ENCODE data around the gene MITF. TPM values are rescaled to one million over a fixed set of nuclear protein-coding genes. Genes with fewer than 3 reads are reported as not detected.

The MITF gene
- total RNA-seq, 1 experiment from 2014 or later = 40.3 TPM

DNA sequence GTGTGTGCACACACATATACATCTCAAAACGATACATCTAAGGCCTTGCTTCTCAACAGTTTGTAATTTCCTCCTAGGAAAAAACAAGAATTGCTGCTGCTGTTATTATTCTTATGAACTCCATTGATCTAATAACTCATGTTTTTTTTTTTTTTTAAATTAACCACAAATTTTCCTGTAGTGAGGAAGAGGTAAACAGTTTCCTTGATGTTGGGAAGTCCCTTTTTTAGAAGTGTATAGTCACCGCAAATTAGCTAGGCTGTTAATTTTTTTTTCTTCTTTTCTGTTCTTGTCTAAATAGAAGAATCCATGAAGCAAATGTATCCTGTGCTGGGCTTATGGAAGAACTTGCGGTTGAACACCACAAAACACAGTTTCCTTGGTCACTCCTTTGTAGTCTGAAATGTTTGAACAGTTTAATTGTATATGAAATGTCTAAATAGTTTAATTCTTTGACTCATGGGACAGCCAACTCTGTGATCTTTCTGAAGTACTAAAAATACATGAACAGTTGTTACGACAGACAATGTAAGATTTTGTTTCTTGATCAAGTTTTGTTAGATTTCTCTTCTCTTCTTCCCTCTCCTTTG is 64.5 kb downstream of the MITF start:
- H3K36me3 Mint-ChIP-seq (ENCODE audit: insufficient read depth, unreplicated experiment) = no peaks in the 10 kb centered on the region

DNA sequence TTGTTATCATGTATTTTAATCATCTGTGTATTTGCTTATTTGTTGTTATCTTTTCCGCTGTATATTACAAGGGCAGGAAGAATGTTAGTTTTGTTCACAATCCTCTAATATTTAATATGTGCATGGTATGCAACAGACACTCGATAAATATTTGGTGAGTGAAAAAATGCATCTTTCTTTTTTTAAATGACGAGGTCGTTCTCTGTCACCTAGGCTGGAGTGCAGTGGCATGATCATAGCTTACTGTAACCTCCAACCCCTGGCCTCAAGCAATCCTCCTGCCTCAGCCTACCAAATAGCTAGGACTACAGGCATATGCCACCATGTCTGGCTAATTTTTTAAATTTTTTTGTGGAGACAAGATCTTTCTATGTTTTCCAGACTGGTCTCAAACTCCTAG is 66.2 kb downstream of the MITF start:
- TF ChIP-seq, protein P1, sequence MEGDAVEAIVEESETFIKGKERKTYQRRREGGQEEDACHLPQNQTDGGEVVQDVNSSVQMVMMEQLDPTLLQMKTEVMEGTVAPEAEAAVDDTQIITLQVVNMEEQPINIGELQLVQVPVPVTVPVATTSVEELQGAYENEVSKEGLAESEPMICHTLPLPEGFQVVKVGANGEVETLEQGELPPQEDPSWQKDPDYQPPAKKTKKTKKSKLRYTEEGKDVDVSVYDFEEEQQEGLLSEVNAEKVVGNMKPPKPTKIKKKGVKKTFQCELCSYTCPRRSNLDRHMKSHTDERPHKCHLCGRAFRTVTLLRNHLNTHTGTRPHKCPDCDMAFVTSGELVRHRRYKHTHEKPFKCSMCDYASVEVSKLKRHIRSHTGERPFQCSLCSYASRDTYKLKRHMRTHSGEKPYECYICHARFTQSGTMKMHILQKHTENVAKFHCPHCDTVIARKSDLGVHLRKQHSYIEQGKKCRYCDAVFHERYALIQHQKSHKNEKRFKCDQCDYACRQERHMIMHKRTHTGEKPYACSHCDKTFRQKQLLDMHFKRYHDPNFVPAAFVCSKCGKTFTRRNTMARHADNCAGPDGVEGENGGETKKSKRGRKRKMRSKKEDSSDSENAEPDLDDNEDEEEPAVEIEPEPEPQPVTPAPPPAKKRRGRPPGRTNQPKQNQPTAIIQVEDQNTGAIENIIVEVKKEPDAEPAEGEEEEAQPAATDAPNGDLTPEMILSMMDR (IDR thresholded peaks at IDR 0.05; ENCODE audit: unreplicated experiment) = no peak
- Mint-ChIP-seq H3K9me3 (ENCODE audit: low read depth, unreplicated experiment) (no peaks in the 10 kb centered on the region), H3K4me3 (ENCODE audit: low read depth, unreplicated experiment) (no peak overlapping the region), H3K27me3 (ENCODE audit: unreplicated experiment) (no peaks in the 10 kb centered on the region), H3K36me3 (ENCODE audit: insufficient read depth, unreplicated experiment) (no peaks in the 10 kb centered on the region), H3K27ac (ENCODE audit: unreplicated experiment) (no peak overlapping the region), H3K4me1 (ENCODE audit: low read depth, unreplicated experiment) (no peaks in the 10 kb centered on the region)
- intact Hi-C loops (cut with micrococcal nuclease; ENCODE audit: unreplicated experiment) = no loop called here
- no peak for DNase-seq
- CTCF ChIA-PET = no interaction called here
- BruUV-seq (replicated peaks) = no TSS peak

More for the DNA sequence above, 64.5 kb downstream of the MITF start:
- CTCF ChIA-PET = no interaction called here
- TF ChIP-seq, protein P1 (IDR thresholded peaks at IDR 0.05; ENCODE audit: unreplicated experiment) = no peak
- Mint-ChIP-seq H3K4me3 (ENCODE audit: low read depth, unreplicated experiment) (no peak overlapping the region), H3K4me1 (ENCODE audit: low read depth, unreplicated experiment) (no peaks in the 10 kb centered on the region), H3K27ac (ENCODE audit: unreplicated experiment) (no peak overlapping the region), H3K9me3 (ENCODE audit: low read depth, unreplicated experiment) (no peaks in the 10 kb centered on the region), H3K27me3 (ENCODE audit: unreplicated experiment) (no peaks in the 10 kb centered on the region)
- BruUV-seq (replicated peaks) = no TSS peak
- no peak for DNase-seq
- intact Hi-C loops (cut with micrococcal nuclease; ENCODE audit: unreplicated experiment) = loop anchor here (5.0 kb wide), 1 partner anchor 144 kb away; no protein-coding TSS in a partner anchor

DNA sequence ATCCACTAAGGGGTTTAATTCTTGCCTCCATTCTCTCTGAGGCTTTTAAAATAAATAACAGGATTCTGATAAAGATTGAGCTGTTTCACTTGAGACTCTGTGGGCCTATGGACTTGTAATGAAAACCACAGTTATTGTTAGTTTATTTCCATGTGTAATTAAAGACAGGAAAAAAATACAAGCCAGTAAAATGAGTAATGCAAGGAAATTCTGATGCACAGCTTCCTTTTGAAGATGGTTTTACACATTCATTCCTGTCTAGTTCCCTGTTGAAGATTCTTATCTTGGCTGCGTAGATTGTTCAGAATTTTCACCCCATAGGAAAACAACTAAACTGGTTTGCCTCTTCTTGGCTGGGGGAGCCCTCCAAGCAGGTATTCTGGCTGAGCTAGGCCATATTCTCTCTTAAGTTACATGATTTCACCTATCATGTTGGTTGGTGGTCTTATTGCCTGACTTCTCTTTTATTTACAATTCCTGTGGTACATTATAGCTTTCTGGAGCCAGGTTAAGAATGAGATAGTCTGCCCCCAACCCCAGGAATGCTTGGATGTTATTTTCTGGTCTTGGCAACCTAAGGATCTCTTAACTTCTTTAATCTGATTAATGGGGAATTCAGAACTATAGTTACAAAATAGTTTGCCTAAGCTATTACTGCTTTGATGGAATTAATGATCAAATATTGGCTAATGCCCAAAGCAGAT is 67.6 kb downstream of the MITF start:
- Mint-ChIP-seq H3K27ac (ENCODE audit: unreplicated experiment) (no peak overlapping the region), H3K4me3 (ENCODE audit: low read depth, unreplicated experiment) (no peak overlapping the region), H3K27me3 (ENCODE audit: unreplicated experiment) (no peaks in the 10 kb centered on the region), H3K36me3 (ENCODE audit: insufficient read depth, unreplicated experiment) (no peaks in the 10 kb centered on the region), H3K9me3 (ENCODE audit: low read depth, unreplicated experiment) (no peaks in the 10 kb centered on the region), H3K4me1 (ENCODE audit: low read depth, unreplicated experiment) (peaks cover 7% of the 10 kb centered on the region)
- DNase-seq = no peak
- CTCF ChIA-PET = interaction anchor here (0.5 kb wide), 1 partner anchor 429 kb away, joined by 3 read pairs; no protein-coding TSS in a partner anchor
- TF ChIP-seq, protein P1 (IDR thresholded peaks at IDR 0.05; ENCODE audit: unreplicated experiment) = no peak
- BruUV-seq (replicated peaks) = no TSS peak
- intact Hi-C loops (cut with micrococcal nuclease; ENCODE audit: unreplicated experiment) = no loop called here

DNA sequence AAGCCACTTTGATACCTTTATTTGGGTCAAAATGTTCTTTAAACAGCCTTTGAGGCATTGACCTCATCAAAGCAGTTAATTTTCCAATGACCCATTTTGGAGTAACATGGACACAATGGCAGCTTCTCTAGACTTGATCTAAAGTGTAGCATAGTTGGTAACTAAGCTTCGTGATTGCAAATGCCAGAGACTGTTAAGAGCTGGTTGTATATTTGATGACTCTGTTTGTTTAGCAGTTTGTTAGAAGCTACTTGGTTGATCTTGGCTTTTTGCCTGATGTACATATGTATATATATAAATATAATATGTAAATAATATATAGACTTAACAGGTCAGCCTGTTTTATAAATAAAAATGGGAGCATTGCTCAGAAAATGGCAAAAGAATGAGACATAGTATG is 68.4 kb downstream of the MITF start:
- H3K4me3 Mint-ChIP-seq (ENCODE audit: low read depth, unreplicated experiment) = no peak overlapping the region
- CTCF ChIA-PET = no interaction called here
- DNase-seq = no peak
- no peaks in the 10 kb centered on the region for H3K27me3 Mint-ChIP-seq (ENCODE audit: unreplicated experiment)
- no peak overlapping the region for H3K27ac Mint-ChIP-seq (ENCODE audit: unreplicated experiment)
- H3K4me1 Mint-ChIP-seq (ENCODE audit: low read depth, unreplicated experiment) = peaks cover 11% of the 10 kb centered on the region
- TF ChIP-seq, protein P1 (IDR thresholded peaks at IDR 0.05; ENCODE audit: unreplicated experiment) = no peak
- no peaks in the 10 kb centered on the region for H3K36me3 Mint-ChIP-seq (ENCODE audit: insufficient read depth, unreplicated experiment)
- BruUV-seq (replicated peaks) = no TSS peak
- no peaks in the 10 kb centered on the region for H3K9me3 Mint-ChIP-seq (ENCODE audit: low read depth, unreplicated experiment)
- intact Hi-C loops (cut with micrococcal nuclease; ENCODE audit: unreplicated experiment) = no loop called here

Measured in Calu3 (cell line).